HG02623 (cell line): ENCODE measurements around the gene BACE2.

Experiments used
- ATAC-seq: cut with Tn5 transposase; IDR thresholded peaks from one replicate; pipeline ENCODE4 v1.9.1; 2021; ENCODE audit warnings: moderate library complexity; ENCODE audit not compliant: unreplicated experiment

Gene BACE2

DNA sequence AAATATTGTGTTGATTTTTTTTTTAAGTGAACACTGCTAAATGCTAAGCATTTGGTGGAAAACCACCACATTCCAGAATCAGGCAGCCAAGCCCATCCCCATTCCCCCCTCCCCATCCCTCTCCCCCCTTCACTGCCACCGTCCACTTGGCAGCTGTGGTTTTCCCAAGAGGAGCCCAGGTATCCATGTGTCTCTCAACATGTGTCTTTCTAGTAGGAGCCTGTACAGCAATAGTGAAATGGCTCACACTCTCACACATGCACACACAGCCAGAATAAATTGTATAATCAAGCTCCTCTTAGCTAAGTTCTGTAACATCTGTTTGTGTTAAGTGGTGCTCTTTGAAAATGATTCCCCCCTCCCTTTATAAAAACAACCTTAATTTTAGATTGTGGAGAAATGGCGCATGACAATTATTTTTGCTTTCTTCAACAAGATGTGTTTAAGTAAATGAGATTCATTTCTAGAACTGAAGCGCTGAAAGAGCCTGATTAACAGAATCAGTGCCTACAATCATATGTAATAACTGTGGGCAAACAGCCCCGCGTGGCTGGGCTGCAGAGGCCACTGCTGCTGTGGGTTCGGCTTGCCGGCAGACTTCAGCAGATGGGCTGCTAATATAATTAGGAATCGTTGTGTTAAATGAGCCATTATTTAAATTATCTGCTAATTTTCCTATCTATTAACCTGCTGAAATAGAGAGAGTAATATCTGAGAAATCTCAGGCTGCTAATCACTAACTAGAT lies 43.3 kb downstream of the BACE2 start:
- no peak for ATAC-seq

DNA sequence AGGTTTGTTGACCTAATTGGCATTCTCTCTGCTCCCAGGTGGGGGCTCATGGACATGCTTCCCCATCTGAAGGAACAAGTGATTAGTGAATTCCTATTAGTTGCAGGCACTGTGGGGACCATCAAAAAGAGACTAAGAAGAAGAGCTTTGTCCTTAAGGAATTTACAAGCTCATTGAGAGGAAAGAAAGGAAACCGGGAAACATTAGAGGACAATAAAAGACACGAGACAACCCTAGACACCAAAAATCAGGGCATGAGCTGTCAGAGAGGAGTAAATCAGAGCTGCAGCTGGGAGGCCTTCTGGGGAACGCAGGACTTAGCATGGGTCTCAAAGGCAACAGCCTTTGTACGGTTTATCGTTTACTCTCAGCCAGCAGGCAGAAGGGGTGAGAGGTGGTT lies 45.1 kb downstream of the BACE2 start:
- no peak for ATAC-seq

DNA sequence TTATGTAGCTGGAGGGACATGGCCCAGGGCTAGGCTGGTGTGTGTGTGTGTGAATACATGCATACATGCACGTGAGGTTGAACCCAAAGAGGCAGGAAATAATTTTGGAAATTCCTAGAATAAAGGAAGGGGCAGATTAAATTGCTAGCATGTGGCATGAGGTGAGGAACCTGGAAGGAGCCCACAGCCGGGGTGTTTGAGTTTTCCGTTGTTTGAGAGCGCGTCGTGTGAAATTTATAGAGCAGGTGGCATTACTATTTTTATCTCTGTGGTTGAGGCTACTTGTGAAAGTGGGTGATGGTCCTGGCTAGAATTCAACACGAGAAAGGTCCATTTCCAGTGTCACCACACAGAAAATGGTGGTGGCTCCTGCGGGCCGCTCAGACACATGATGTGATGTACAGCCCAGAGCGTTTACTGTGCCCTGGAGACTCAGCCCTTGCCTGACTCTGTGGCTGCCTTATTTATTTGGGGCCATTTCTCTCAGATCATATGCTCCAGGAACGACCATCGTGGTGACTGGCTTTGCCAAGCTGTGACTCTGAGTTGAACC lies 48.0 kb downstream of the BACE2 start:
- no peak for ATAC-seq

DNA sequence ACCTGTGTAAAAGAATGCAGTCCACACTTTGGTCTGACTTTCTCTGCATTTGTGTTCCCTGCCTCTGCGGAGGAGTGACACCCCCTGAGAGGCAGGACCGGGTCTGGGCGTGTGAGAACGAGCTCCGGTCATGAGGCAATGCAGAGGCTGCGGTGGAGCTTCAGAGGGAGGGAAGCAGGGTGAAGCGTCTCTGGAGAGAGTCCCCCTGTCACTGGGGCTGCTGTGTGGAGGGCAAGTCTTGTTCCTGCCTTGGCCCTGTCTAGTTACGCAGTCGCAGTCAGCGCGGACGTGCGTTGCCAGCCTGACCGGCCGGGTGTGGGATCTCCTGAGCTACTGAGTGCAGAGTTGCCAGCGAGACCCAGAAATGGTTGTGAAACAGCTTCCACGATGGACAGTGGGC lies 48.5 kb downstream of the BACE2 start:
- ATAC-seq = no peak

DNA sequence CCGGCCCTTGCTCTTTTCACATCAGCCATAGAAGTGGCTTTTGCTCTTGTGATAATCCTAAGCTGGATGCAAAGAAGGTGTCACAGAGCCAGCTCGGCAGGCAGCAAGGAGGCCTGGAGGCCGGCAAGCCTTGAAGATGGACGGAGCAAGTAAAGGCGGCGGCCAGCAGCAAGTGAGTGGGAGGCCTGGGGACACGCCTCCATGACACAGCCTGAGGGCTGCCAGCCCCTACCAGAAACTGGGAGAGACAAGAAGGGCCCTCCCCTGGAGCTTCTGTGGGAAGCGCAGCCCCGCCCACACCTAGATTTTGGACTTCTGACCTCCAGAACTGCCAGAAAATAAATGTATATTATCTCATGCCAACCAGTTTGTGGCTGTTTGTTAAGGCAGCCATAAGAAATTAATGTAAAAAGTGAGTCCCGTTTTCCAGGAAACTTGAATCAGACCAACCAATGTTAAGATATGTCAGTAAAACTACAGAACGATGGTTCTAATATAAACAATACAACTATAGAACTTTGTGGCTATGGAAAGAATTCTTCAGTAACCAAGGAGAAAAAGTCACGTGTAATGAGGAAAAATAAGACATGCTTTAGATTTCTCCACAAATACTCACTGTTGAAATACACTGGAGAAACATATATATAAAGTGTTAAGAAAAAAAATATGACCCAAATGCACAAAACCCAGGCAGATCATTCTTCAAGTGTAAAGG lies 49.9 kb downstream of the BACE2 start:
- no peak for ATAC-seq

DNA sequence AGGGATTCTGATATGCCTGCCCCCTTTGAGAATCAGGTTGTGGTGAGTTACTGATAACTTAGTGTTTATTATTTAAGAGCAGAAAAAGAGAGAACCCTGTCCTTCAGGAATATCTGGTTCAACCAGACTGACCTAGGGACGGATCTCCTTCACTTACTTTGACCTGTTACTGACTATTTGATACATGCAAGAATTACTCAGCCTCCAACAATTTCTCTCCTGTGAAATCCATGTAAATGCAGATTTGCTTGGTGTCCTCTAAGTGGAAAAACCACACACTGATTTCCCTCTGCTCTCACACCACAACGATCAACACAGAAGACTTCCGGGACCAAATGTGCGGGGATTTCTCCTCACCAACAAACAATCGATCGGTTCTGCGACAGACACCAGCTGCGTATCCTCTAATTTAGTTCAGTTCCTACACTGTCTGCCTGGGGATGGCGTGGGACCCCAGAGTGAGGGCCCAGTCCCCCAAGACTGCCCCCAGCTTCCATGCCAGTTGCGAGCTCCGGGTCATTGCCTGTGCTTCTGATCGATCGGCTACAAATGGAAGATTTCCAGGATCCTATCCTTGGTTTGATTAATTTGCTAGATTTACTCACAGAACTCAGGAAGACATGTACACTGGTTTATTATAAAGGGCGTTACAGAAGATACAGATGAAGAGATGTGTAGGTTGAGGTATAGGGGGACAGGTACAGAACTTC lies 51.7 kb downstream of the BACE2 start:
- ATAC-seq = no peak

DNA sequence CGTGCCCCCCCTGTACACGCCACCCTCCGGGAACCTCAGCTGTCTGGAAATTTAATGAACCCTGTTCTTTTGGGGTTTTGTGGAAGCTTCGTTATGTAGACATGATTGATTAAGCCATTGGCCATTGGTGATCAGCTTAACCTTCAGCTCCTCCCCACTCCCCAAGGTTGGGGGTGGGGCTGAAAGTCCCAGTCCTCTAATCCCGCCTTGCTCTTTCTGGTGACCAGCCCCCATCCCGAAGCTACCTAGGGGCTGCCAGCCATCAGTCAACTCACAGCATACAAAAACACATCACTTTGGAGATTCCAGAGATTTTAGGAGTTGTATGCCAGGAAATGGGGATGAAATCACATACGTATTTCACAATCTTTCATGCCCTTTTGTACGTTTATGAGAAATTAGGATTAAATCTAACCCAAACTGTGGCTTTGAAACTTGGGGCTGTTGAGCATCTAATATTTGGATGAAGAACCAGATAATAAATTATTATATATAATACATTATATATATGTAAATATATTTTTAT lies 52.3 kb downstream of the BACE2 start:
- ATAC-seq = no peak

DNA sequence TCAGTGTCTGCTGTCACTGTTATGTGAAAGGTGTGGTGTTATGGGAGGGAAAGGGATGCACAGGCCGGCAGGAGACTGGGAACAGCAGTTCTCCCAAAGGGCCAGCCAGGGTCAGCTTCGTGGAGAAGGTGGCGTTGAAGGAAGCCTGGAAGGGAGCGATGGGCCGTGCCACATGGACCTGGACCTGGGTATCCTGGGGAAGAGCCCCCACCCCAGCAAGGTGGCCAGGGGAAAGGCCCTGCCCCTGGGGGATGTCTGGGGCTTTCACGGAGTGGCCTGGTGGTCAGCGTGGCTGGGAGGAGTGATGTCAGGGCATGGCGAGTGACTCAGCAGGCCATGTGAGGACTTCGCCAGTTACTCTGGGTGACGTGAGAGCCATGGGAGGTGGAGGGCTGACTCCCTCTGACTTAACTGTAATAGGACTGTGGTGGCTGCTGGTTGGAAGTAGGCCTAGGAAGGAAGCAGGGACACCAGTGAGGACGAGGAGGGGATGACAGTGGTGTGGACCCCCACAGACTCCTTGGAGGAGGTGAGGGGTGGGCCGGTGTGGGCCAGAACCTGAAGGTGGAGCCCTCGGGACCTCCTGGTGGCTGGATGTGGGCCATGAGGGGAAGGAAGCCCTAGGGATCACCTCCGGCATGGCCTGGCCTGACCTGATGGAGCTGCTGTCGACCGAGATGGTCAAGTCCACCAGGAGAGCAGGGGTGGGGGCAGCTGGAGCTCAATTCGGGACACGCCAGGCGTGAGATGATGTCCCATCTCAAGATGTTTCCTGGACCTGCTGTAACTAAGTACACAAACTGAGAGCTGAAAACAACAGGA lies 54.5 kb downstream of the BACE2 start:
- no peak for ATAC-seq

DNA sequence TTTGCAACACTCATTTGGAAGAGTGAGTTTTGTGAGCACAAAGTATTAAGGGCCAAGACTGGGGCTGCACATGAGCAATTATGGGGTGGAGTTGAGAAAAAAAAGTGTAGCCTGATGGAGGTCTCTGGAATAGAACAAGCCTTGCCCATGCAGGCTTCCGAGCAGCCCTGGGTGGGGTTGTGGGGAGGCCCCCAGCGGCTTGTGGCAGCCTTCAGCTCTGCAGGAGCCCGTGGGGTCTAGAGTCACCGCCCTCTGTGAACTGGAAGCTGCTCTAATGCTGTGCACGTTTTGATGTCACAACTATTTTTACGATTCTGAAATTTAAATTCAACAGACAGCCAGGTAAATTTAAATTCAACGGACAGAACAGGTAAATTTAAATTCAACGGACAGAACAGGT lies 58.9 kb downstream of the BACE2 start:
- no peak for ATAC-seq

DNA sequence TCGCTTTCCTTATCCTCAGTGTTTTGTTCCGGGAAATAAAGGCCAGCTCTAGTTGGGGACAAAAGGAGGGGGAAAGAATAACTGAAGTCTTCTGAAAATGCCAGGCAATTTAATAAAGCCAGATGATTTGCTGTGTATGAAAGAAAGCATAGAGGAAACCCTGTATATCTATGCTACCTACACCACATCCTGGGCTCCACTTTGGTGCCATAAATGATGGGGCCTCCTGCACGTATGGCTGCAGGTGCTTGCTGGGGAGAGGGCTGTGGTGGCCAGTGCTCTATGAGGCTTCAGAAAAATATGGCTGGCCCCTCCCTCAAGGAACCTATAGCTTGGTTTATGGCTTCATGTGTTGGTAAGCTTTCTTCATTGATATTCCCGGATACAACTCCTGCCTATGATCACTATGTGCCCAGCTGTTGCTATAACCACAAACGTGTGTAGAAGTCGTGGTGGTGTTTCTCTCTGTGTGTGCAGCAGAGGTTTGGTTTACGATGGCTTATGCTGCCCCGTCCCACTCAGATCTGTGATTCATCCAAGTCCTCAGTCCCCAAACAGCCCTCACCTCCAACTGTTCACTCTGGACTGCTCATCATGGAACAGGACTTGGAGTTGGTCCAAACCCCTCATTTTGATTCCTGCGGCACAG lies 59.5 kb downstream of the BACE2 start:
- ATAC-seq = no peak

DNA sequence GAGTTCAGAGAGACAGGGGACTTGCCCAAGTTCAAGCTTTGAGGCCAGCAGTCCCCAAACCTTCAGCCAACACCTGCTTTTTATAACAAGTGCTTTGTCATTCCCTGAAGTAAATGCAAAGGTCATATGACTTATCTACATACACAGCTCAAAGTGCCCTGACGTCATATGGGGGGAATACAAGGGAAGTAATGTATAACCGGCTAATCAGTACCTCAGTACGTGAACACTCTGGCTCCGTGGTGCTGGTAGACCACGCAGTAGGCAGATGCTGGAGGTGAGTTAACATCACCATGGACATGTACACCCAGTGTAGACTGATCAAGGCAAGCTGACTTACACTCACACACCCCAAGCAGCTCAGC lies 60.0 kb downstream of the BACE2 start:
- no peak for ATAC-seq

DNA sequence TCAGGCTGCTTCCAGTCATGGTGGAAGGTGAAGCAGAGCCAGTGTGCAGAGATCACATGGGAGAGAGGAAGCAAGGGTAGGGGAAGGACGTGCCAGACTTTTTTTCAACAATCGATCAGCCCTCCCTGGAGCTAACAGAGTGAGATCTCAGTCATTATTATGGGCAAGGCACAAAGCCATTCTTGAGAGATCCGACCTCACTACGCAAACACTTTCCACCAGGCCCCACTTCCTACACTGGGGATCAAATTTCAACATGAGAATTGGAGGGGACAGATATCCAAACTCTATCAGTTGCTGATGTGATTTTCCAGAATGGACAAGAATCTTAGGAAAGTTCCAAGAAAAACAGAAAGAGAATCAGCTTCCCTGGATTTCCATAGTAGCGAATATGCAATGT lies 60.5 kb downstream of the BACE2 start:
- no peak for ATAC-seq

DNA sequence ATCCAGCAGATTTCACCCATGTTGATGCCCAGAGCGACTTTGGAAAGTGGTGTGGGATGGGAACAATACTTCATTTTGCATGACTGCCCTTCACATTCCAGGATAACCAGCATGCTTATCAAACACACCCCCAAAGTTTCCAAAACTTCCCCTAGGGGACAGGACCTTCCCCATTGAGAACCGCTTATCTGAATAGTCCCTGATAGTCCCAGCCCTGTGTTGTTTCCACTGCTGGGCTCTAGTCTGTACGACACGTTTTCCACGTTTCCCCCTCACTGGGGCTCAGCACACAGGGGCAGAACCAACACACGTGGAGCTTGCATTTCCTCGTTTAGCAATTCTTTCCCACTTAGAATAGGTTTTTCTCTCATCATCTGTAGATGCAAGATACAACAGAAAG lies 61.0 kb downstream of the BACE2 start:
- ATAC-seq = no peak

DNA sequence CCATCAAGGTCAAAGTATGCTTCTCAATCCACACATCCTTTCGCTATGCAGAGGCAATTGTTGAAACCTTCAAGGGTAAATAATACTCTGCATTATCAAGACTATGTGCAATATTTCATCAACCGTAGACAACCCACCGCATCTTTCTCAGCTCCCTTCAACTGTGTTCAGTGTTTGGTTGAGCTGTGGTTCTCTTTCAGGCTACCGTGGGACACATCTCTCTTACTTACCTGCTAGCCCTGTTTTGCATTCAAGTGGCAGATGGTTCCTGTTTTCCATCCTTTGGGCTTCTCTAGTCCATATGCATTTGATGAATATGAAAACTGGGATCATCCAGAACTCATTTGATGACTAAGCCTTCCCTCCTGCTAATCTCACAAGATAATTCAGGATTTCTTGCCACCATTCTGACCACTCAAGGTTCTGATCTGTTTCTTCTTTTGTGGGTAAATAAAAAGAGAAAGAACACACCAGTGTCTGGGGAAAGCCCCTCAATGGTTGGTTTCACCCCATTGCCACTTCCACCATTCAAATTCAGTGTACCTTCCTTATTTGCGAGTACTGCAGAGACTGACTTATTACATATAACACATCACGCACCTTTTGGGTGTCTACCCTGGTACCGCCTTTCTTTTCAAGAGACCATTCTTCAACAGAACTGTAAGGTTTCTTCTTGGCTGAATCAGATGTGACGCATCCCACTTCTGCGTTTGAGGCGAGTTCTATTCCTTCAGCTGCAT lies 61.7 kb downstream of the BACE2 start:
- no peak for ATAC-seq

DNA sequence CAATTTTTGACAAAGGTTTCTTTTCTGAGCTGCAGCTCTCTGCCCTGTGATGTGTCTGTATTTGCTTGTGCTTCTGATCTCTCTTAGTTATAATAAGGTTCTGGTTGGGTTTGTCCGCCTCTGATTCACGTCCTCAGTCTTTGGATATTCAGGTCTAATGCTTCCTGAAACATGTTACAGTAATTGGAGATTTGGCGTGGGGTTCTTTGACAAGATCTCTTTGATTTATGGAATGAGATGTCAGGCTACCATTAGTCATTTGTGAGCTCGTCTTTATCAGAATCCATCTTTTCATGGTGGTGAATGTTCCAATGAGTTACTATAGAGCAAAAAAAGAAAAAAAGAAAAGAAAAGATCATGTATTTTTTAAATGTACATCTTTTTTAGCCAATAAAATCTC lies 62.5 kb downstream of the BACE2 start:
- no peak for ATAC-seq

DNA sequence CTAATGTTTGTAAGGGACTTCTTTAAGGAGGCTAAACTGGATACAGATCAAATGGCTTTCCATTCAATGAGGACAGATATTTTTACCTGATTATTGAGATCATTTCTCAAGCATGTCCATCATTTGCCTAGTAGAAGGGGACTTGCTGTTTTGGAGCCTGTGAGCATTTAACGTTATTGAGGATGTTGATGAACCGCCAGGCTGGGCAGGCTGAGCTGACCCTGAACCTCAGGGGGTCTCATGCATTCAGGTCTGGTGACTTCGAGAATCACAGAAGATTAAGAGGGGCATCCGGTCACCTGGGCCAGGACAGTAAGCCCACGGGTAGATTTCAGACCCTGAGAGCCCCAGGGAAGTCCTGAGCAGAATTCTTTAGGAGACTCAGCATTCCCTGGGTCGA lies 63.1 kb downstream of the BACE2 start:
- ATAC-seq = no peak

DNA sequence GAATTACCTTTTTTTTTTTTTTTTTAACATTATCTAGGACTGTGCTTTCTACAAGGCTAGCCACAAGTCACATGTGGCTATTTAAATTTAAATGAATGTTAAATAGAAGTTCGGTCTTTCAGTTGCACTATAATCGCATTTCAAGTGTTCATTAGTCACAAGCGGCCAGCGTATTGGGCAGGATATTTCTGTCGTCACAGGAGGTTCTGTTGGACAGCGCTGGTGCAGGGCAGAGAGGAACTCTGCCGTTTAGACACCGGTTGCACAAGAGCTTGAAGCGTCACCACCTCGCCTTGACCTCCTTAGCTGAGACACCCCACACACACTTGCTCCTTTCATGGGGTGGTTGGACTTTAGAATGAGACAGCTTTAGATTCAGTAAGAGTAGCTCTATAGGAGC lies 64.1 kb downstream of the BACE2 start:
- ATAC-seq = no peak

DNA sequence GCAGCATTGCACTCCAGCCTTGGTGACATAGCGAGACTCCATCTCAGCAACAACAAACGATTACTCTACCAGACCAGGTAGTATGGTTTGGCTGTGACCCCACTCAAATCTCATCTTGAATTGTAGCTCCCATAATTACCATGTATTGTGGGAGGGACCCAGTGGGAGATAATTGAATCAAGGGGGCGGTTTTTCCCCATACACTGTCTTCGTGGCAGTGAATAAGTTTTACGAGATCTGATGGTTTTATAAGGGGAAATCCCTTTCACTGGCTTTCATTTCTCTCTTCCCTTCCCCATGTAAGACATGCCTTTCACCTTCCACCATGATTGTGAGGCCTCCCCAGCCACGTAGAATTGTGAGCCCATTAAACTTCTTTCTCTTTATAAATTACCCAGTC lies 66.0 kb downstream of the BACE2 start:
- no peak for ATAC-seq

DNA sequence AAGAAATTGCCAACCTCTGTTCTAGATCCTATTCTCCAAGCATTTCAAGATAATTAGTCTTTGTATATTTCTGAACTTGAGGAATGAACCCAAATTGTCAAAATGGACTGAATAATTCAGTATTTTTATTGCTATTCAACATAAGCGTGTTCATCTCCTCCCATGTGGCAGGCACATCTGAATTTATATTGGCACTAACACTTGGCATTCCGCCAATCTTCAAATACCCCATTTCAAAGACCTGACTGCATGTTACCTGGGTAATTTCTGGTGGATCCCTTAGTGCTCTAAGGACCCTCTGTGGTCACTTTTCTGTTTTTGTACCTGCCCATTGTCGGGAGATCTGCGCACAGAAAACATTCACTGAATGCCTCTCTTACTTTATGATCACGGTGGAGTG lies 66.6 kb downstream of the BACE2 start:
- no peak for ATAC-seq

DNA sequence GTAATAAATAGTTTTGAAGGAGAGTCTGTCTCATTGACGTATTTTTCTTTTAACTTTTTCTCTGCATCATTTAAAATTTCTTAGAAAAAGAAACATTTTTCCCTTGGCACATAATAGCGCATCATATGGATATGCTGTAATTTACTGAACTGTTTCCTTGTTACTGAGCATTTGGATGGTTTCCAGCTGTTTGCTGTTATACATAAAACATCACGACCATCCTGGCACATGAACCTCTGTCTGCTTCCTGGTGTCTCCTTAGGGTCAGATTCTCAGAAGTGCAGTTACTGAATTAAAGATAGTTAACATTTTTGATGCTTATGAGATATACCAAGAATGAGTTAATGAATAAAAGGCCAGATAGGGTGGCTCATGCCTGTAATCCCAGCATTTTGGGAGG lies 67.2 kb downstream of the BACE2 start:
- no peak for ATAC-seq
